ENCODE results near the gene LRRC4C. TPM values are rescaled to one million over a fixed set of nuclear protein-coding genes. Genes with fewer than 3 reads are reported as not detected.

LRRC4C gene
- total RNA-seq, 2 donors from 2014 or later: 0.95 to 3.2 TPM

- Histone ChIP-seq H3K27ac (no peak overlapping the region), H3K36me3 (no peaks in the 10 kb centered on the region), H3K9me3 (no peaks in the 10 kb centered on the region), H3K27me3 (replicated peaks; ENCODE audit: insufficient read depth) (no peaks in the 10 kb centered on the region), H3K4me1 (ENCODE audit: control insufficient read depth in 1 of 2, low read depth in 2 of 2) (no peaks in the 10 kb centered on the region), H3K4me3 (no peak overlapping the region)
- no peak for DNase-seq (ENCODE audit: low spot score)
- no peak for TF ChIP-seq CTCF (IDR thresholded peaks at IDR 0.05)
- ATAC-seq (ENCODE audit: insufficient number of reproducible peaks, low FRiP score, low read depth): no peak
Observed at GRCh38 chr11:40281052-40281580, 1178.3 kb downstream of the LRRC4C start.

GRCh38 chr11:40280159-40281051 is 1179.0 kb downstream of the LRRC4C start:
- H3K27me3 ChIP-seq (replicated peaks; ENCODE audit: insufficient read depth): no peaks in the 10 kb centered on the region
- H3K9me3 ChIP-seq: no peaks in the 10 kb centered on the region
- no peak for ATAC-seq (ENCODE audit: insufficient number of reproducible peaks, low FRiP score, low read depth)
- no peaks in the 10 kb centered on the region for H3K36me3 ChIP-seq
- H3K4me3 ChIP-seq: no peak overlapping the region
- H3K4me1 ChIP-seq (ENCODE audit: control insufficient read depth in 1 of 2, low read depth in 2 of 2): no peaks in the 10 kb centered on the region
- DNase-seq (ENCODE audit: low spot score): no peak
- TF ChIP-seq CTCF (IDR thresholded peaks at IDR 0.05): no peak
- H3K27ac ChIP-seq: no peak overlapping the region

GRCh38 chr11:40276960-40277359 is 1182.5 kb downstream of the LRRC4C start:
- Histone ChIP-seq H3K9me3 (no peaks in the 10 kb centered on the region), H3K4me1 (ENCODE audit: control insufficient read depth in 1 of 2, low read depth in 2 of 2) (no peaks in the 10 kb centered on the region), H3K36me3 (no peaks in the 10 kb centered on the region), H3K27ac (no peak overlapping the region), H3K27me3 (replicated peaks; ENCODE audit: insufficient read depth) (no peaks in the 10 kb centered on the region), H3K4me3 (no peak overlapping the region)
- ATAC-seq (ENCODE audit: insufficient number of reproducible peaks, low FRiP score, low read depth) (no peak), DNase-seq (ENCODE audit: low spot score) (no peak)
- TF ChIP-seq CTCF (IDR thresholded peaks at IDR 0.05): no peak

GRCh38 chr11:40274017-40274416 is 1185.4 kb downstream of the LRRC4C start:
- no peaks in the 10 kb centered on the region for H3K36me3 ChIP-seq

More at GRCh38 chr11:40274017-40274416, 1185.4 kb downstream of the LRRC4C start:
- Histone ChIP-seq H3K9me3 (no peaks in the 10 kb centered on the region), H3K27me3 (replicated peaks; ENCODE audit: insufficient read depth) (no peaks in the 10 kb centered on the region), H3K27ac (no peak overlapping the region), H3K4me1 (ENCODE audit: control insufficient read depth in 1 of 2, low read depth in 2 of 2) (no peaks in the 10 kb centered on the region), H3K4me3 (no peak overlapping the region)
- ATAC-seq (ENCODE audit: insufficient number of reproducible peaks, low FRiP score, low read depth): no peak
- no peak for TF ChIP-seq CTCF (IDR thresholded peaks at IDR 0.05)
- no peak for DNase-seq (ENCODE audit: low spot score)
